GM18909 (cell line): ENCODE measurements around the gene MYO15A.

Experiments used
- ATAC-seq: cut with Tn5 transposase; IDR thresholded peaks from one replicate; pipeline ENCODE4 v1.9.1; 2021; ENCODE audit warnings: mild to moderate bottlenecking; ENCODE audit not compliant: unreplicated experiment, poor library complexity

The MYO15A gene

GRCh38 chr17:18129041-18129502, 20.5 kb downstream of the MYO15A start:
- ATAC-seq = no peak

GRCh38 chr17:18132711-18133110, 24.2 kb downstream of the MYO15A start:
- no peak for ATAC-seq

GRCh38 chr17:18136357-18136756, 27.8 kb downstream of the MYO15A start:
- ATAC-seq = no peak

- no peak for ATAC-seq
These were observed 29.7 kb downstream of the MYO15A start for GRCh38 chr17:18138065-18138749.

- ATAC-seq = no peak
These were observed 30.5 kb downstream of the MYO15A start for GRCh38 chr17:18139092-18139491.

- no peak for ATAC-seq
These were observed 30.9 kb downstream of the MYO15A start for GRCh38 chr17:18139498-18139897.

GRCh38 chr17:18139949-18140348, 31.4 kb downstream of the MYO15A start:
- no peak for ATAC-seq

- ATAC-seq = no peak
These were observed 32.1 kb downstream of the MYO15A start for GRCh38 chr17:18140648-18141047.

- no peak for ATAC-seq
These were observed 32.8 kb downstream of the MYO15A start for GRCh38 chr17:18141210-18141803.

- no peak for ATAC-seq
These were observed 33.9 kb downstream of the MYO15A start for GRCh38 chr17:18142417-18142816.

- no peak for ATAC-seq
These were observed 34.7 kb downstream of the MYO15A start for GRCh38 chr17:18143044-18143936.

GRCh38 chr17:18144261-18144660, 35.7 kb downstream of the MYO15A start:
- no peak for ATAC-seq

GRCh38 chr17:18144855-18145254, 36.3 kb downstream of the MYO15A start:
- no peak for ATAC-seq

- no peak for ATAC-seq
These were observed 37.3 kb downstream of the MYO15A start for GRCh38 chr17:18145811-18146210.

GRCh38 chr17:18146259-18146658, 37.7 kb downstream of the MYO15A start:
- ATAC-seq = no peak

- ATAC-seq = no peak
These were observed 38.4 kb downstream of the MYO15A start for GRCh38 chr17:18146980-18147379.

- ATAC-seq = no peak
These were observed 40.0 kb downstream of the MYO15A start for GRCh38 chr17:18148586-18148985.

GRCh38 chr17:18151290-18151689, 42.7 kb downstream of the MYO15A start:
- no peak for ATAC-seq

- ATAC-seq = no peak
These were observed 46.6 kb downstream of the MYO15A start for GRCh38 chr17:18155179-18155578.

GRCh38 chr17:18156171-18156975, 47.8 kb downstream of the MYO15A start:
- no peak for ATAC-seq
